ENCODE data around the gene LEMD1.
"Not testable (repeated sequence)": the region's sequence is repeated elsewhere in the genome, so short reads cannot be mapped to it uniquely, and the experiment has no call there.

Gene LEMD1

GRCh38 chr1:205447457-205448341, 25.8 kb upstream of the LEMD1 start:
- DNase-seq: no peak

GRCh38 chr1:205446828-205447227, 25.0 kb upstream of the LEMD1 start:
- DNase-seq: peak in 2 of 56 donors; percentile 15 to 45

GRCh38 chr1:205445646-205445935, 23.7 kb upstream of the LEMD1 start:
- DNase-seq: no peak

GRCh38 chr1:205444931-205445645, 23.2 kb upstream of the LEMD1 start:
- peak in 48 of 56 donors; percentile 18 to 91 (median 70) for DNase-seq

GRCh38 chr1:205444300-205444930, 22.6 kb upstream of the LEMD1 start:
- peak in 4 of 56 donors; percentile 29 to 39 (median 32) for DNase-seq

GRCh38 chr1:205443585-205444299, 21.9 kb upstream of the LEMD1 start:
- no peak for DNase-seq

- DNase-seq: peak in 5 of 56 donors; percentile 8 to 56 (median 18)
These were observed 20.3 kb upstream of the LEMD1 start for GRCh38 chr1:205442051-205442725.

GRCh38 chr1:205441716-205442050, 19.8 kb upstream of the LEMD1 start:
- no peak for DNase-seq

- DNase-seq: no peak
These were observed 19.4 kb upstream of the LEMD1 start for GRCh38 chr1:205441318-205441633.

GRCh38 chr1:205440476-205441317, 18.8 kb upstream of the LEMD1 start:
- peak in 12 of 56 donors; percentile 8 to 42 (median 20) for DNase-seq

GRCh38 chr1:205440121-205440475, 18.2 kb upstream of the LEMD1 start:
- no peak for DNase-seq

- DNase-seq: peak in 45 of 56 donors; percentile 8 to 81 (median 47)
These were observed 16.6 kb upstream of the LEMD1 start for GRCh38 chr1:205438213-205439158.

- DNase-seq: no peak
These were observed 15.7 kb upstream of the LEMD1 start for GRCh38 chr1:205437570-205437969.

- DNase-seq: no peak
These were observed 15.0 kb upstream of the LEMD1 start for GRCh38 chr1:205436776-205437410.

- DNase-seq: peak in 21 of 56 donors; percentile 13 to 53 (median 33)
These were observed 14.0 kb upstream of the LEMD1 start for GRCh38 chr1:205435578-205436573.

- DNase-seq: no peak
These were observed 12.9 kb upstream of the LEMD1 start for GRCh38 chr1:205434738-205435137.

GRCh38 chr1:205432692-205433091, 10.8 kb upstream of the LEMD1 start:
- DNase-seq: not testable (repeated sequence)
